GM18502 (cell line): ENCODE measurements around the gene NCKAP5L.

ENCODE experiments used
- ATAC-seq: cut with Tn5 transposase; IDR thresholded peaks from one replicate; pipeline ENCODE4 v1.9.1; 2021; ENCODE audit warnings: mild to moderate bottlenecking; ENCODE audit not compliant: unreplicated experiment, poor library complexity

The NCKAP5L gene

DNA sequence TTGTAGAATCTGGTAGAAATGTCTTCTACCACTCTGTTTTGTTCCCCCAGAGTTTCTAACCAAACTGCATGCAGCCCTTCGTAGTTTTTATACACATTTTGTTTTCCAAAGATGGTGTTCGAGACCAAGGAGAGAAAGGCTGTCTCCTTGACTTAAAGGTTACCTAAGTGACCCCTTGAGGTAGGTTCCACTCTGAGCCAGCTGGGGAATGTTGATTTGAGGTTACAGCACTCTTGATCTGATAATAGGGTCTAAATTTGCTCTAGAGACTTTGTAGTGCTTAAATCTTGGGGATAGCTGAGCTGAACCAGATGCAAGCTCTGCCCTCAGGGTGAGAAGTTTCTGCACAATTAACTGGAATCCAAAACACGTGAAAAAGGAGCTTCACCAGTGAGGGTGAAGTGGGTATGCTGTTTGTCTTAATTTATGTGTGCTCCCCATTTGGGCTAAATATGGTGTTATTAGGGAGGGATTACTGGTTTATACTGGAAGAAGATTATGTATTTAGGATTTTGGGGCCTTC is 83.8 kb downstream of the NCKAP5L start:
- ATAC-seq, result no peak

DNA sequence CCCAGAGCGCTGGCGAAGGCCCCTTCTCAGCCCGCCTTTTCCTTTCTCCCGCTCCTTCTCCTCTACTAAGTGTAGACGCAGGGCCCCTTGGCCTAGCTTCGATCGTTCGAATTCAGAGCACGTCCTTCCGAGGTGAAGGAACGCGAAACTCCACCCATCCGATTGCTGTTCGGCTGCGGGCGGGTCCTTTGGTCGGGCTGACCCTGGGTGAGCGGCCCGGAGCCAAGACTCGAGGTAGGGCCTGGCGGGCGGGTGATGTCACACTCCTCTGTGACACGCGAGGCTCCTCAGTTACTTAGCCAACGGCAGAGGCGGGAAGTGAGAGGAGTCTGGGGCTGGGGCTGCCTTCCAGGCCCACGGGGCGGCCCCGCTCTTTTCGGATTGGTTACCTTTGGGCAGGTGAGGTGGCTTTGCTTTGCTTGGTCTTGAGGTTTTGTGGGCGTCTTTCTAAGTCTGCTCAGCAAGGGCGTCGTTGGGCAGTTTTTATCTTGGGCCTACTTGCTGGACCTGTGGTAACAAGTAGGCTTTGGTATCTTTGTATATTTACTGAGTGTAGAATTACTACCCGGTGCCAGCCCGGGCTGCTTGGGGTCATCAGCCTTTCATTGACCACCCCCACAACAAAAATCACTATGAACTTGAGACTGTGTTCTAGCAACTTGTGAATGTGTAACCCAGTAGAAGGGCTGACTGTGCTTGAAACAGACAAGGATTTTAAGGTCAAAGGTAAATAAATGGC is 86.2 kb downstream of the NCKAP5L start:
- peak; percentile 68 for ATAC-seq
